SJCRH30 (cell line): ENCODE measurements around the gene CHD1. TPM values are rescaled to one million over a fixed set of nuclear protein-coding genes. Genes with fewer than 3 reads are reported as not detected.
"Not testable (repeated sequence)": the region's sequence is repeated elsewhere in the genome, so short reads cannot be mapped to it uniquely, and the experiment has no call there.

Experiments
- DNase-seq, 2 experiments: peaks; one replicate each; pipeline ENCODE4 v3.0.0-alpha.2; 2015 to 2020
- H3K27ac ChIP-seq: fragments of 250-450 bp; sonication (Bioruptor Pico); 2 replicates; pipeline ENCODE4 v1.5.1; 2020; ENCODE audit warnings: mild to moderate bottlenecking, moderate library complexity
- H3K27me3 ChIP-seq: fragments of 250-450 bp; sonication (Bioruptor Pico); 2 replicates; pipeline ENCODE4 v1.5.1; 2020; ENCODE audit warnings: mild to moderate bottlenecking, moderate library complexity
- H3K36me3 ChIP-seq: fragments of 250-450 bp; sonication (Bioruptor Pico); 2 replicates; pipeline ENCODE4 v1.5.1; 2020; ENCODE audit warnings: mild to moderate bottlenecking, moderate library complexity
- H3K4me1 ChIP-seq: fragments of 250-450 bp; sonication (Bioruptor Pico); 2 replicates; pipeline ENCODE4 v1.5.1; 2020; ENCODE audit warnings: mild to moderate bottlenecking, moderate library complexity
- H3K4me3 ChIP-seq: fragments of 250-450 bp; sonication (Bioruptor Pico); 2 replicates; pipeline ENCODE4 v1.5.1; 2020; ENCODE audit warnings: mild to moderate bottlenecking, moderate library complexity
- H3K9me3 ChIP-seq: fragments of 250-450 bp; sonication (Bioruptor Pico); replicated peaks from 2 replicates; pipeline ENCODE4 v1.5.1; 2020; ENCODE audit warnings: mild to moderate bottlenecking, moderate library complexity
- total RNA-seq: library from RNA; depleted of rRNA; stranded (reverse); fragments of >200 nt; shearing (Covaris generic); gene quantifications from 2 replicates; pipeline ENCODE4 v1.2.3, GENCODE V29; 2014

CHD1 gene
- total RNA-seq, 1 experiment from 2014 or later: 95.8 TPM

DNA sequence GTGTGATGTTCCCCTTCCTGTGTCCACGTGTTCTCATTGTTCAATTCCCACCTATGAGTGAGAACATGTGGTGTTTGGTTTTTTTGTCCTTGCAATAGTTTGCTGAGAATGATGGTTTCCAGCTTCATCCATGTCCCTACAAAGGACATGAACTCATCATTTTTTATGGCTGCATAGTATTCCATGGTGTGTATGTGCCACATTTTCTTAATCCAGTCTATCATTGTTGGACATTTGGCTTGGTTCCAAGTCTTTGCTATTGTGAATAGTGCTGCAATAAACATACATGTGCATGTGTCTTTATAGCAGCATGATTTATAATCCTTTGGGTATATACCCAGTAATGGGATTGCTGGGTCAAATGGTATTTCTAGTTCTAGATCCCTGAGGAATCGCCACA lies 26.7 kb upstream of the CHD1 start:
- not testable (repeated sequence) for H3K9me3 ChIP-seq, DNase-seq, H3K27me3 ChIP-seq, H3K4me1 ChIP-seq, H3K4me3 ChIP-seq, H3K27ac ChIP-seq, H3K36me3 ChIP-seq

DNA sequence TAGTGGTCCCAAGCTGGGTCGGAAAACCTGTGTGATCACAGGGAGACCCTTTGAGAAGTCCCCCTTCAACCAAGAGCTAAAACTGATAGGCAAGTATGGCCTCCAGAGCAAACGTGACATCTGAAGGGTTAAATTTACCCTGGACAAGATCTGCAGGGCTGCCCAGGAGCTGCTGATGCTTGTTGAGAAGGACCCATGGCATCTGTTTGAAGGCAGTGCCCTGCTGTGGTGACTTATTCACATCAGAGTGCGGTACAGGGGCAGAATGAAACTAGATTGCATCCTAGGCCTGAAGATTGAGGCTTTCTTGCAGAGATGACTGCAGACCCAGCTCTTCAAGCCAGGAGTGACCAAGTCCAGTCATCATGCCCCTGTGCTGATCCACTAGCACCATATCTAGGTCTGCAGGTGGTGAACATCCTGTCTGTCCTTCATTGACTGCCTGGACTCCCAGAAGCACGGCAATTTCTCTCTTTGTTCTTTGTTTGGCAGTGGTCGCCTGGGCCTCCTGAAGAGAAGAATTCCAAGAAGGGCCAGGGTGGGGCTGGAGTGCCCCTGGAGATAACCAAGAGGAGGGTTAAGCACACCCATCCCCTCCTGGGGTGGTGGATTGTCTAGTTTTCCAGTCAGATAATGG lies 25.7 kb upstream of the CHD1 start:
- no peak overlapping the region for H3K27ac ChIP-seq
- H3K4me3 ChIP-seq: no peak overlapping the region
- H3K27me3 ChIP-seq: no peaks in the 10 kb centered on the region
- H3K9me3 ChIP-seq: 0 out of 2 replicates have a peak, but pooled peaks cover 2% of the 10 kb centered on the region
- H3K4me1 ChIP-seq: no peaks in the 10 kb centered on the region
- H3K36me3 ChIP-seq: no peaks in the 10 kb centered on the region
- DNase-seq: no peak

GRCh38 chr5:98942847-98943246 lies 14.0 kb upstream of the CHD1 start:
- Histone ChIP-seq H3K36me3 (no peaks in the 10 kb centered on the region), H3K27me3 (no peaks in the 10 kb centered on the region), H3K4me1 (no peaks in the 10 kb centered on the region), H3K4me3 (no peak overlapping the region), H3K27ac (no peak overlapping the region), H3K9me3 (no peaks in the 10 kb centered on the region)
- DNase-seq: no peak

DNA sequence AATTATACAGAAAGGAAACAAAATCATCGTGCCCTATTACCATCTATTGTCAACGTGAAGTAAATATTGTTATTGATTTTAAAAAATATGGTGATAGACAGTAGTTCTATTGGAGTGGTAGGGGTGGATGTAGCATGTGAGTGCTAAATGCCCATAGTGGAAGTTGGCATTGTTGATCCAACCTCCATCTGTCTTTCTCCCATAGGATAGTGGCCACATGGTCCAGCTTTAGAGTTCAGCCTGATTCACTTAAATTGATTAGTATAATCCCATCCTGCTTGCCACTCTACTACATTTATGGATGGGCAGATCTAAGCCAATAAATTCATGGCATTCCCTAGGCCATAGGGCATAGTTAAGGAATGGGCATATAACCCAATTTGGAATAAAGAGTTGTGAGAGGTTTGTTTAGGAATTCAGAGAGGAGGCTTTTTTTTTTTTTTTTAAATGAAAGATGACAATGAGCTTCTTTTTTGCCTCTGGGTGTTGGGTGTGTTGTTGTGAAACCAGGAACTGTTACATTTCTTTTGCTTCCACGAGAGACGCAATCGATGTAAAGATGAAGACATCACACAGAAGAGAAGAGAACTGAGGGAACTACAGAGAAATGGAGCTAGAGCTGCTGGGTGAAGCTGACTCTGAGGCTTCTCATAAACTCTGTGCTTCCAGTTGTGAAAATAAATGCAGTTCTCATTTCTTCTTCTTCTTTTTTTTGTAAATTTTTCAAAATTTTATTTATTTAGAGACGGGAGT lies 12.5 kb upstream of the CHD1 start:
- Histone ChIP-seq H3K4me1 (no peaks in the 10 kb centered on the region), H3K27me3 (no peaks in the 10 kb centered on the region), H3K4me3 (no peak overlapping the region), H3K27ac (no peak overlapping the region), H3K9me3 (no peaks in the 10 kb centered on the region), H3K36me3 (no peaks in the 10 kb centered on the region)
- no peak for DNase-seq

DNA sequence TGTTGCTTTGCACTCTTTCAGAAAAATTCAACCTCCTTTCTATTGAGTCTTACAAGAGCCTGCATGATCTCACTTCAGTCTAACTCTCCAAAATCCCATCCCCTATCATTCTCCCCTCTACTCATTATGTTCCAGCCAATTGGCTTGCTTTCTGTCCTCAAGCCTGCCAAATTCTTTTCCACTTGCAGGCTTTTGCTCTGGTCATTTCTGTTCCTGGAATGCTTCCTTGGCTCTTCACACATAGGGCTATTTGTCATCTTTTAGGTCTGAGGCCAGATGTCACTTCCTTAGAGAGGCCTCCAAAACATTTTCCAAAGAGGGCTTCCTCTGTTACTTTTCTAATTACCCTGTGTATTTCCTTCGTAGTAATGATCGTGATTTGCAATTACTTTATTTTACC lies 11.8 kb upstream of the CHD1 start:
- DNase-seq: no peak
- H3K27me3 ChIP-seq: no peaks in the 10 kb centered on the region
- H3K36me3 ChIP-seq: no peaks in the 10 kb centered on the region
- no peaks in the 10 kb centered on the region for H3K9me3 ChIP-seq
- H3K27ac ChIP-seq: no peak overlapping the region
- no peak overlapping the region for H3K4me3 ChIP-seq
- no peaks in the 10 kb centered on the region for H3K4me1 ChIP-seq

DNA sequence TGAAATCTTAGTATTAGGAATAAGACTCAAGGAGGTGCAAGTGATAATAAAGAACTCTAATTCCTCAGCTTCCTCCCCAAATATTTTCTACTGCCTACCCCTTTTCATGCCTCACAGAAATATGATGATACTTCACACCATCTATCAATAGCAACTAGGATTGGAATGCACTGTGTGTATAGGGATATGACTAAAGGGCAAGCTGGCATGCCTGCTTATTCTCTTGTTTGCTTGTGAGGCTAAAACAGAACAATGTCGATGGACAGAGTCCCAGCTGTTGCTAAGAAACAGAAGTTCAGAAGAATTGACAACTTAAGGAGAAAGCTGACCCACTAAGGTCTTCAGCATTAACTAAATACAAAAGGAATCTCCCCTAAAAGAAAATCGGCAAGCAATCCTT lies 9.7 kb upstream of the CHD1 start:
- no peak overlapping the region for H3K4me3 ChIP-seq
- H3K27me3 ChIP-seq: no peaks in the 10 kb centered on the region
- H3K4me1 ChIP-seq: no peaks in the 10 kb centered on the region
- no peaks in the 10 kb centered on the region for H3K36me3 ChIP-seq
- no peak overlapping the region for H3K27ac ChIP-seq
- no peaks in the 10 kb centered on the region for H3K9me3 ChIP-seq
- no peak for DNase-seq

DNA sequence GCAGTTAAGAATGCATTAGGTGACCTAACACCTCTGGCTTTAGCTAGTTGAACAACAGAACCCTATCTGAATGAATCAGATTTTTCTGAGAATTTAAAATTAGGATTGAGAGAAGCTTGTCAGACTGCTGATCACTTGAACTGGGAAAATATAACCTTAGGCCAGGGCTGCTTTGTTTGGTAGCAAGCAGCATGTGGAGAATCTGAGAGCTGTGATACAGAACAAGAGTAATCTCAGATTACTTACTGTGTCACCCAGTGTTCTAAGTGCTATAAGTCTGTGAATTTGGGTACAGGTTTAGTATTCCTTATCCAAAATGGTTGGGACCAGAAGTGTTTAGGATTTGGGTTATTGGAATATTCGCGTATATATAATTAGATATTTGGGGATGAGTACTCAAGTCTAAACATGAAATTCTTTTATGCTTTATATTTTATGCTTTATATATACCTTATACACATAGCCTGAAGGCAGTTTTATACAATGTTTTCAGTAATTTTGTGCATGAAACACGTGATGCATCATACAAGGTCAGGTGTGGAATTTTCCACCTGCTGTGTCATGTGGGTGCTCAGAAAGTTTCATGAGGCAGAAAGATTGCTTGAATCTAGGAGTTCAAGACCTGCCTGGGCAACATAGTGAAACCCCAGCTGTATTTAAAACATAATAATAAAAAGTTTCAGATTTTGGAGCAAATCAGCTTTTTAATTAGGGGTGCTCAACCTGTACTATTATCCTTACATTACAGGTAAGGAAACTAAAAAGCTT lies 8.3 kb upstream of the CHD1 start:
- H3K4me1 ChIP-seq: no peaks in the 10 kb centered on the region
- H3K27me3 ChIP-seq: no peaks in the 10 kb centered on the region
- no peak overlapping the region for H3K4me3 ChIP-seq
- no peaks in the 10 kb centered on the region for H3K36me3 ChIP-seq
- DNase-seq: no peak
- H3K9me3 ChIP-seq: no peaks in the 10 kb centered on the region
- no peak overlapping the region for H3K27ac ChIP-seq

DNA sequence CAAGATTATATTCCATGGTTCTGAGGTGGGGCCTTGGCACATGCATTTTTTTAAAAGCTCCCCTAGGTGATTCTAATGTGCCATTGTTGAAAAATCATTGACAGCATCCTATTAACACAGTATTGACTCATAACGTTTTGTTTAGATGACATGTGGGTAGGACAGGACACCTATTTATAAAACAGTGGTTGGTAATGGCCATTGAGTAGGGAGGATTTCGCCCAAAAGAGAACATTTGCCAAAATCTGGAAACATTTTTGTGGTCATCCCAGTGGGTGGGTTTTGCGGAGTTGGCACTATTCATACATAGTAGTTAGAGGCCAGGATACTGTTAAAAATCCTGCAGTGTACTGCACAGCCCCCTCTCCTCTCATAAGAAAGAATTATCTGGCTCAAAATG lies 6.4 kb upstream of the CHD1 start:
- DNase-seq: peak; percentile 16 to 22
- Histone ChIP-seq H3K4me1 (peaks cover 4% of the 10 kb centered on the region; the same call in 1 of the 2 replicates), H3K9me3 (no peaks in the 10 kb centered on the region), H3K4me3 (no peak overlapping the region), H3K27me3 (no peaks in the 10 kb centered on the region), H3K27ac (no peak overlapping the region), H3K36me3 (no peaks in the 10 kb centered on the region)

GRCh38 chr5:98934546-98934945 lies 5.7 kb upstream of the CHD1 start:
- no peaks in the 10 kb centered on the region for H3K27me3 ChIP-seq
- no peaks in the 10 kb centered on the region for H3K36me3 ChIP-seq
- peaks cover 6% of the 10 kb centered on the region; the same call in 1 of the 2 replicates for H3K4me1 ChIP-seq
- no peaks in the 10 kb centered on the region for H3K9me3 ChIP-seq
- no peak for DNase-seq
- H3K27ac ChIP-seq: no peak overlapping the region
- H3K4me3 ChIP-seq: no peak overlapping the region

GRCh38 chr5:98933445-98934072 lies 4.8 kb upstream of the CHD1 start:
- Histone ChIP-seq H3K27me3 (no peaks in the 10 kb centered on the region), H3K4me1 (peaks cover 6% of the 10 kb centered on the region; the same call in 1 of the 2 replicates), H3K4me3 (no peak overlapping the region), H3K9me3 (no peaks in the 10 kb centered on the region), H3K36me3 (no peaks in the 10 kb centered on the region), H3K27ac (no peak overlapping the region)
- no peak for DNase-seq

- no peaks in the 10 kb centered on the region for H3K9me3 ChIP-seq
- no peak overlapping the region for H3K27ac ChIP-seq
- no peaks in the 10 kb centered on the region for H3K27me3 ChIP-seq
- H3K4me3 ChIP-seq: no peak overlapping the region
- 0 out of 2 replicates have a peak, but pooled peaks cover 2% of the 10 kb centered on the region for H3K36me3 ChIP-seq
- no peak for DNase-seq
- peaks cover 11% of the 10 kb centered on the region for H3K4me1 ChIP-seq
Observed at GRCh38 chr5:98930972-98931762, 2.4 kb upstream of the CHD1 start.

DNA sequence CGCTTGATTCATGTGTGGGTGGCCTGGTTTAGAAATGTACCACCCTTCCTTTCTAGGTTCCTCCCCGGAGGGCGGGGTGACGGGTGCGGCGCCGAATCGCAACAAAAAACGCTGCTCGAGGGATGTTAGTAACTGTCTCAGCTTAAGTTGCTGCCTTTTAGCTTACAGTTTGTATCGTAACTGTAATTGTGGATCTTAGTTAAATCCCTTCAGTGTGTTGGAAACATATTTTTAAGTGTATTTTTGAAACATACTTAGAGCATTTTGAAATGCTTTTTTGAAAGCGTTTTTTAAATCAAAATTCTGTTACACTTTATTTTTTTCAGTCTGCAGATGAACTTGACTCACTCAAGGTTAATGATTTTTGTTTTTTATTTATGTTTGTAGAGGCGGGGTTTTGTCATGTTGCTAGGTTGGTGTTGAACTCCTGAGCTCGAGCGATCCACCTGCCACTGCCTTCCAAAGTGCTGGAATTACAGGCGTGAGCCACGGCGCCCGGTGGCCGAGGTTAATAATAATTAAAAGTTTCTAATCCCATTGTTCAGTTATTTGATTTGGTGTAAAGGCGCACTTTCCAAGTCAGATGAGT lies 997 bp upstream of the CHD1 start:
- Histone ChIP-seq H3K27ac (peak overlapping the region; percentile 87), H3K4me1 (peaks cover 15% of the 10 kb centered on the region), H3K4me3 (peak overlapping the region; percentile 81), H3K36me3 (peaks cover 15% of the 10 kb centered on the region), H3K27me3 (no peaks in the 10 kb centered on the region), H3K9me3 (no peaks in the 10 kb centered on the region)
- DNase-seq: peak in 1 of 2 experiments; percentile 24

- H3K9me3 ChIP-seq: no peaks in the 10 kb centered on the region
- DNase-seq: peak; percentile 76 to 80
- peaks cover 29% of the 10 kb centered on the region for H3K36me3 ChIP-seq
Observed at GRCh38 chr5:98927989-98928872, 576 bp downstream of the CHD1 start.

More at GRCh38 chr5:98927989-98928872, 576 bp downstream of the CHD1 start:
- H3K4me1 ChIP-seq: peaks cover 15% of the 10 kb centered on the region
- peak overlapping the region; percentile 87 for H3K27ac ChIP-seq
- H3K4me3 ChIP-seq: peak overlapping the region; percentile 81
- no peaks in the 10 kb centered on the region for H3K27me3 ChIP-seq
